Measurements from ENCODE around the gene MPZL1.

GRCh38 chr1:167717351-167717750 is 4.4 kb upstream of the MPZL1 start:
- TF ChIP-seq EZH2 (IDR thresholded peaks at IDR 0.05; ENCODE audit: low read depth, low read length, severe bottlenecking) (no peak), ASH2L (IDR thresholded peaks at IDR 0.05; ENCODE audit: low read length) (no peak), TCF12 (IDR thresholded peaks at IDR 0.05; ENCODE audit: low read depth, low read length) (no peak), MAX (IDR thresholded peaks at IDR 0.05) (no peak), MAFK (IDR thresholded peaks at IDR 0.05; ENCODE audit: low read depth, low read length) (no peak), EP300 (IDR thresholded peaks at IDR 0.05; ENCODE audit: borderline replicate concordance in 1 of 2, low read depth in 2 of 2, low read length in 2 of 2) (no peak), BCL11A (IDR thresholded peaks at IDR 0.05; ENCODE audit: low read depth in 2 of 2, low read length in 2 of 2) (no peak), ZNF274 (IDR thresholded peaks at IDR 0.05; ENCODE audit: borderline replicate concordance, extremely low read depth, low read length) (no peak), CTCF (IDR thresholded peaks at IDR 0.05; ENCODE audit: control extremely low read depth in 1 of 3, insufficient read depth in 1 of 3, low read depth in 1 of 3, low read length in 3 of 3) (no peak), POLR2A (IDR thresholded peaks at IDR 0.05; ENCODE audit: control extremely low read depth in 1 of 2, low read depth in 2 of 2, low read length in 2 of 2) (no peak), CHD2 (IDR thresholded peaks at IDR 0.05; ENCODE audit: low read length) (no peak), RAD21 (IDR thresholded peaks at IDR 0.05 in 1 of 2, conservative IDR thresholded peaks at IDR 0.05 in 1 of 2; ENCODE audit: low read depth in 2 of 2, low read length in 2 of 2) (no peak), POLR2AphosphoS5 (IDR thresholded peaks at IDR 0.05; ENCODE audit: low read depth, low read length) (no peak), GTF2F1 (IDR thresholded peaks at IDR 0.05; ENCODE audit: borderline replicate concordance, low read depth, low read length) (no peak)
